IgD-negative memory B cell (primary cell): ENCODE measurements around the gene F3. TPM values are rescaled to one million over a fixed set of nuclear protein-coding genes. Genes with fewer than 3 reads are reported as not detected.

Experiments used
- H3K27ac Mint-ChIP-seq, 3 donors: one replicate each; pipeline ENCODE4 v1.8.0; 2020 to 2022; ENCODE audit warnings: mild to moderate bottlenecking in 3 of 3, mixed read lengths in 3 of 3, moderate library complexity in 1 of 3
- H3K27me3 Mint-ChIP-seq: one replicate; pipeline ENCODE4 v1.8.0; 2021; ENCODE audit warnings: mixed read lengths
- H3K36me3 Mint-ChIP-seq: one replicate; pipeline ENCODE4 v1.8.0; 2020; ENCODE audit warnings: mild to moderate bottlenecking, mixed read lengths
- H3K4me1 Mint-ChIP-seq, 3 donors: one replicate each; pipeline ENCODE4 v1.8.0; 2020 to 2022; ENCODE audit warnings: mixed read lengths in 3 of 3, mild to moderate bottlenecking in 1 of 3
- H3K4me3 Mint-ChIP-seq, 4 donors: one replicate each; pipeline ENCODE4 v1.8.0; 2020 to 2022; ENCODE audit warnings: mild to moderate bottlenecking in 4 of 4, mixed read lengths in 4 of 4, moderate library complexity in 3 of 4
- H3K9me3 Mint-ChIP-seq, 3 donors: one replicate each; pipeline ENCODE4 v1.8.0; 2020 to 2021; ENCODE audit warnings: mixed read lengths in 3 of 3, mild to moderate bottlenecking in 1 of 3
- polyA plus RNA-seq: library from polyadenylated mRNA; unstranded; fragments of 300-500 nt; fragmentation: Illumina TruSeq; gene quantifications from one replicate; pipeline ENCODE4 v1.2.3, GENCODE V29; 2021

Gene F3
- polyA plus RNA-seq, 1 donor from 2014 or later: not detected

DNA sequence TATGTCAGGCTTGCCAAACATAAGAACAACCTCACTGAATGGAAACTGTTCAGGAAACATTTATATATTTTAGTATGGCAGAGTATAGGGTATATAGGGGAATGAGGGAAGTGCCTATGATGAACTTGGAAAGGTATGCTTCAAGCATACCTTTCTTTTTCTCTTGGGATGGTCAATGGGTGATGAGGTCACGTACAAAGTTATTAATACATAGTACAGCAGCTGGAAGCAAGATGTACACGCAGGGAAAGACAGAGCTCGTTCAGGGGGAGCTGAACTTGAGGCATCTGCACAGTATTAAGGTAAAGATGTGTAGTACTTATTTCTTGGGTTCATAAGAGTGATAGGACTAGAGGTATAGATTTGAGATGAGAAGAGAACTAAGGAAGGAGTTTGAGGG is 61.9 kb downstream of the F3 start:
- Mint-ChIP-seq H3K4me3 (peak overlapping the region in 1 of 4 donors; percentile 18), H3K36me3 (peaks cover 6% of the 10 kb centered on the region), H3K27me3 (no peaks in the 10 kb centered on the region), H3K9me3 (no peaks in the 10 kb centered on the region), H3K4me1 (no peaks in the 10 kb centered on the region), H3K27ac (peak overlapping the region in 1 of 3 donors; percentile 14)

Other genes with a start within 250 kb of the F3 start
- 9.0 TPM for gene ABCD3, start 123.4 kb downstream of the F3 start, polyA plus RNA-seq